Transverse colon (tissue), 4 donors: Measurements from ENCODE around the gene PTGFRN. TPM values are rescaled to one million over a fixed set of nuclear protein-coding genes. Genes with fewer than 3 reads are reported as not detected.
"Not testable (repeated sequence)": the region's sequence is repeated elsewhere in the genome, so short reads cannot be mapped to it uniquely, and the experiment has no call there.

Source experiments
- DNase-seq: peaks from one replicate; pipeline ENCODE4 v3.0.0-alpha.2; 2019
- H3K27ac ChIP-seq, 4 donors: fragments of 200-600 bp; sonication (generic); 2 replicates each; pipeline ENCODE4 v1.5.1; 2016 to 2018; ENCODE audit warnings: inconsistent platforms in 4 of 4
- H3K27me3 ChIP-seq: fragments of 200-600 bp; sonication (generic); 2 replicates; pipeline ENCODE4 v1.5.1; 2017; ENCODE audit warnings: inconsistent platforms
- H3K36me3 ChIP-seq, 4 donors: fragments of 200-600 bp; sonication (generic); 2 replicates each; pipeline ENCODE4 v1.5.1; 2017 to 2019; ENCODE audit warnings: inconsistent platforms in 4 of 4
- H3K4me1 ChIP-seq, 4 donors: fragments of 200-600 bp; sonication (generic); 2 replicates each; pipeline ENCODE4 v1.5.1; 2017 to 2020; ENCODE audit warnings: inconsistent platforms in 4 of 4
- H3K4me3 ChIP-seq, 4 donors: fragments of 200-600 bp; sonication (generic); 1 replicate in 1 of 4; 2 replicates in 3 of 4; pipeline versions ENCODE4 v1.5.1 to v1.6.1; 2017 to 2019; ENCODE audit warnings: inconsistent platforms in 4 of 4
- H3K9me3 ChIP-seq, 2 donors: fragments of 200-600 bp; sonication (generic); 2 replicates each; pipeline ENCODE4 v1.5.1; 2017 to 2019; ENCODE audit warnings: inconsistent platforms in 2 of 2
- EP300 ChIP-seq: sonication (generic); formaldehyde crosslinking; IDR thresholded peaks from one replicate; pipeline ENCODE4 v1.6.1; 2017; ENCODE audit warnings: antibody characterized with exemption, low read depth
- POLR2A ChIP-seq: fragments of 450-650 bp; IDR thresholded peaks from one replicate; pipeline ENCODE4 v1.6.1; 2016; ENCODE audit warnings: antibody characterized with exemption, mild to moderate bottlenecking, moderate library complexity
- POLR2AphosphoS5 ChIP-seq, 3 donors: sonication (generic); formaldehyde crosslinking; IDR thresholded peaks; one replicate each; pipeline ENCODE4 v1.6.1; 2016; ENCODE audit warnings: antibody characterized with exemption in 3 of 3
- WGBS, 2 donors: methylation state at CpG; one replicate each; pipeline ENCODE4 v1.1.5; 2018; ENCODE audit warnings: low coverage in 1 of 2; 5-methylcytosine and 5-hydroxymethylcytosine counted together
- in situ Hi-C, 4 donors: fragments of 200-750 bp; cut with MboI; loops; one replicate each; pipeline versions ENCODE4 v1.15.0 to v1.15.1; 2017; ENCODE audit warnings: low sequenced_read_pairs in 3 of 4, low pct_ligation_motif_present in 1 of 4, low pct_unique_long_range_greater_than_20kb in 1 of 4
- intact Hi-C: fragments of 100-400 bp; cut with DNase I; formaldehyde crosslinking; loops from one replicate; pipeline ENCODE4 v1.15.1; 2023; ENCODE audit warnings: low total_unique reads
- total RNA-seq, 4 donors: library from RNA; depleted of rRNA; stranded (reverse); fragments of >200 nt; gene quantifications; one replicate each; pipeline ENCODE4 v1.1.0, GENCODE V29; 2016
- TF ChIP-seq, protein P1 (sequence below), 5 experiments: fragments of 200-600 bp in 3 of 5; fragments of 450-650 bp in 2 of 5; sonication (generic) in 3 of 5; IDR thresholded peaks; 1 replicate in 2 of 5; 2 replicates in 3 of 5; pipeline ENCODE4 v1.5.1; 2016 to 2017; ENCODE audit warnings: antibody characterized with exemption in 5 of 5, inconsistent platforms in 3 of 5, mild to moderate bottlenecking in 2 of 5, moderate library complexity in 1 of 5

The PTGFRN gene
- total RNA-seq, 4 donors from 2014 or later = 39.6 to 98.9 (median 73.9) TPM

GRCh38 chr1:116971965-116972673 lies 62.4 kb downstream of the PTGFRN start:
- Histone ChIP-seq H3K27ac (peak overlapping the region; percentile 8 to 70 (median 43)), H3K36me3 (peaks cover 0 to 14% (median 3%) of the 10 kb centered on the region in 4 donors), H3K27me3 (no peaks in the 10 kb centered on the region), H3K4me3 (no peak overlapping the region), H3K4me1 (peaks cover 0 to 16% (median 9%) of the 10 kb centered on the region in 4 donors), H3K9me3 (no peaks in the 10 kb centered on the region)
- no peak for DNase-seq
- 88 to 94% methylated on average over 3 to 6 of the region's 6 CpGs for WGBS, 2 donors
- intact Hi-C loops = no loop called here
- TF ChIP-seq POLR2A = no peak
- TF ChIP-seq EP300 = no peak
- TF ChIP-seq POLR2AphosphoS5 (IDR thresholded peaks at IDR 0.05) = no peak
- in situ Hi-C loops = no loop called here

- peak overlapping the region; percentile 8 to 70 (median 43) for H3K27ac ChIP-seq
- no peak for DNase-seq
- no peaks in the 10 kb centered on the region for H3K9me3 ChIP-seq
- WGBS, 2 donors = 70 to 94% methylated on average over 2 of the region's 2 CpGs
- H3K4me1 ChIP-seq = peaks cover 0 to 16% (median 9%) of the 10 kb centered on the region in 4 donors
- H3K36me3 ChIP-seq = peaks cover 0 to 14% (median 3%) of the 10 kb centered on the region in 4 donors
- TF ChIP-seq EP300 (no peak), POLR2A (no peak), POLR2AphosphoS5 (IDR thresholded peaks at IDR 0.05) (no peak)
- TF ChIP-seq, protein P1, sequence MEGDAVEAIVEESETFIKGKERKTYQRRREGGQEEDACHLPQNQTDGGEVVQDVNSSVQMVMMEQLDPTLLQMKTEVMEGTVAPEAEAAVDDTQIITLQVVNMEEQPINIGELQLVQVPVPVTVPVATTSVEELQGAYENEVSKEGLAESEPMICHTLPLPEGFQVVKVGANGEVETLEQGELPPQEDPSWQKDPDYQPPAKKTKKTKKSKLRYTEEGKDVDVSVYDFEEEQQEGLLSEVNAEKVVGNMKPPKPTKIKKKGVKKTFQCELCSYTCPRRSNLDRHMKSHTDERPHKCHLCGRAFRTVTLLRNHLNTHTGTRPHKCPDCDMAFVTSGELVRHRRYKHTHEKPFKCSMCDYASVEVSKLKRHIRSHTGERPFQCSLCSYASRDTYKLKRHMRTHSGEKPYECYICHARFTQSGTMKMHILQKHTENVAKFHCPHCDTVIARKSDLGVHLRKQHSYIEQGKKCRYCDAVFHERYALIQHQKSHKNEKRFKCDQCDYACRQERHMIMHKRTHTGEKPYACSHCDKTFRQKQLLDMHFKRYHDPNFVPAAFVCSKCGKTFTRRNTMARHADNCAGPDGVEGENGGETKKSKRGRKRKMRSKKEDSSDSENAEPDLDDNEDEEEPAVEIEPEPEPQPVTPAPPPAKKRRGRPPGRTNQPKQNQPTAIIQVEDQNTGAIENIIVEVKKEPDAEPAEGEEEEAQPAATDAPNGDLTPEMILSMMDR (IDR thresholded peaks at IDR 0.05) = no peak
- H3K27me3 ChIP-seq = no peaks in the 10 kb centered on the region
- intact Hi-C loops = no loop called here
- in situ Hi-C loops = no loop called here
- H3K4me3 ChIP-seq = no peak overlapping the region
Measured at GRCh38 chr1:116972674-116973030, 62.9 kb downstream of the PTGFRN start.

GRCh38 chr1:116980309-116980708 lies 70.6 kb downstream of the PTGFRN start:
- intact Hi-C loops, H3K9me3 ChIP-seq, in situ Hi-C loops, H3K27me3 ChIP-seq, DNase-seq, H3K36me3 ChIP-seq, H3K27ac ChIP-seq, H3K4me3 ChIP-seq: not testable (repeated sequence)
- 96% methylated on average over 1 of the region's 1 CpG; no CpG with 5 or more reads in 1 of the 2 donors for WGBS, 2 donors
- peaks cover 14 to 33% (median 21%) of the 10 kb centered on the region in 4 donors for H3K4me1 ChIP-seq

DNA sequence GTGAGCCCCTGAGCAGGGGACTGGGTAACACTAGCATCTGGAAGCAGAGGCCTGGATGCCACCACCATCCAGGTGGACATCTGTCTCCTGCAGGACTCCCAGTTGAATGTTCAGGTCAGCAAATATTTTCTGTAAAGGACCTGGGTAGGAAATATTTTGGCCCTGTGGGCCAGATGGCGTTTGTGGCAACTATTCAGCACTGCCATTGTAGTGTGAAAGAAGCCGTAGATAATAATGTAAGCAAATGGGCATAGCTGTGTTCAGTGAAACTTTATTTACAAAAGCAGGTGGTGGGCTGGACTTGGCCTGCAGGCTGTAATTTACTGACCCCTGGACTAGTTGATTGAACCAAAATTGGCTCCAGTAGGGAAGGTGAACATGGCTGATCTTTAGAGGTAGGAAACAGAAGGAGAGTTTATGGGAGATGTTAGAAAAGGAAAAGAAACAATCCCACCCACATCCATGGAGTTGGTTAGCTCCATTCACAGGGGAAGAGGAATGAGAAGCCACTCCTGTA lies 71.9 kb downstream of the PTGFRN start:
- no peaks in the 10 kb centered on the region for H3K36me3 ChIP-seq
- WGBS, 2 donors = 76% methylated on average over 2 of the region's 2 CpGs; no CpG with 5 or more reads in 1 of the 2 donors
- TF ChIP-seq EP300 (no peak), POLR2AphosphoS5 (IDR thresholded peaks at IDR 0.05) (no peak), POLR2A (no peak)
- TF ChIP-seq, protein P1 (IDR thresholded peaks at IDR 0.05) = no peak
- intact Hi-C loops = no loop called here
- DNase-seq = no peak
- H3K9me3 ChIP-seq = no peaks in the 10 kb centered on the region
- H3K27me3 ChIP-seq = no peaks in the 10 kb centered on the region
- in situ Hi-C loops = no loop called here
- H3K27ac ChIP-seq = peak overlapping the region in 3 of 4 donors; percentile 43 to 85 (median 72)
- H3K4me3 ChIP-seq = no peak overlapping the region
- peaks cover 14 to 35% (median 24%) of the 10 kb centered on the region in 4 donors for H3K4me1 ChIP-seq

GRCh38 chr1:116982319-116983004 lies 72.7 kb downstream of the PTGFRN start:
- peak in 2 of 3 donors; percentile 51 to 75 for TF ChIP-seq POLR2AphosphoS5 (IDR thresholded peaks at IDR 0.05)
- TF ChIP-seq, protein P1 (IDR thresholded peaks at IDR 0.05) = no peak
- Histone ChIP-seq H3K27me3 (no peaks in the 10 kb centered on the region), H3K27ac (peak overlapping the region; percentile 68 to 85 (median 70)), H3K4me1 (peaks cover 14 to 40% (median 25%) of the 10 kb centered on the region in 4 donors), H3K9me3 (no peaks in the 10 kb centered on the region), H3K4me3 (no peak overlapping the region), H3K36me3 (no peaks in the 10 kb centered on the region)
- intact Hi-C loops (no loop called here), in situ Hi-C loops (no loop called here)
- 61 to 71% methylated on average over 3 to 9 of the region's 9 CpGs for WGBS, 2 donors
- peak; percentile 75 for DNase-seq
